Common myeloid progenitor, CD34-positive (primary cell): Measurements from ENCODE around the gene PHOX2A.

Source experiments
- CTCF ChIA-PET: fragments of 350-600 bp; sonication (Branson Sonifier 250); formaldehyde crosslinking; loops from one replicate; lab custom pipeline; 2021; ENCODE audit warnings: antibody characterized with exemption; lab: Charles Lee
- POLR2A ChIA-PET: fragments of 350-600 bp; sonication (Branson Sonifier 250); formaldehyde crosslinking; loops from one replicate; lab custom pipeline; 2021; ENCODE audit warnings: antibody characterized with exemption; lab: Charles Lee
- DNase-seq, 3 donors: peaks; one replicate each; pipeline versions ENCODE4 v3.0.0 to v3.0.0-alpha.2; 2013
- H3K27ac ChIP-seq, 2 experiments: 1 replicate in 1 of 2; 2 replicates in 1 of 2; pipeline ENCODE4 v1.7.0; 2013; ENCODE audit warnings: inconsistent platforms in 2 of 2, low read length in 2 of 2, mild to moderate bottlenecking in 2 of 2, low read depth in 1 of 2, moderate library complexity in 1 of 2; ENCODE audit not compliant: severe bottlenecking in 2 of 2, insufficient read depth in 1 of 2, poor library complexity in 1 of 2
- H3K27me3 ChIP-seq, 5 experiments: replicated peaks in 2 of 5; 1 replicate in 3 of 5; 2 replicates in 2 of 5; pipeline versions ENCODE4 v1.6.1 to v1.7.0; 2013; ENCODE audit warnings: low read length in 4 of 5, mild to moderate bottlenecking in 2 of 5, moderate library complexity in 2 of 5, inconsistent platforms in 1 of 5; ENCODE audit not compliant: insufficient read depth in 5 of 5, control insufficient read depth in 4 of 5
- H3K36me3 ChIP-seq, 4 experiments: 1 replicate in 2 of 4; 2 replicates in 2 of 4; pipeline versions ENCODE4 v1.6.1 to v1.7.0; 2013; ENCODE audit warnings: low read length in 3 of 4, control low read depth in 1 of 4, mild to moderate bottlenecking in 1 of 4; ENCODE audit not compliant: control insufficient read depth in 4 of 4, insufficient read depth in 4 of 4
- H3K4me1 ChIP-seq, 4 experiments: 1 replicate in 3 of 4; 2 replicates in 1 of 4; pipeline versions ENCODE4 v1.6.1 to v1.7.1; 2013; ENCODE audit warnings: low read length in 3 of 4, mild to moderate bottlenecking in 3 of 4, control low read depth in 1 of 4, inconsistent platforms in 1 of 4, moderate library complexity in 1 of 4; ENCODE audit not compliant: control insufficient read depth in 4 of 4, insufficient read depth in 4 of 4; ENCODE audit errors: control extremely low read depth in 1 of 4
- H3K4me3 ChIP-seq, 7 experiments: 1 replicate in 4 of 7; 2 replicates in 3 of 7; pipeline versions ENCODE4 v1.5.1 to v1.7.0; 2013; ENCODE audit warnings: mild to moderate bottlenecking in 7 of 7, low read length in 6 of 7, moderate library complexity in 6 of 7, inconsistent platforms in 2 of 7, low read depth in 2 of 7, control low read depth in 1 of 7; ENCODE audit not compliant: insufficient read depth in 4 of 7, control insufficient read depth in 1 of 7; ENCODE audit errors: extremely low read depth in 1 of 7
- H3K9me3 ChIP-seq, 5 experiments: 1 replicate in 4 of 5; 2 replicates in 1 of 5; pipeline versions ENCODE4 v1.6.1 to v1.7.1; 2013; ENCODE audit warnings: low read length in 4 of 5, mild to moderate bottlenecking in 2 of 5, inconsistent platforms in 1 of 5, low read depth in 1 of 5, moderate library complexity in 1 of 5; ENCODE audit not compliant: control insufficient read depth in 4 of 5, insufficient read depth in 2 of 5; ENCODE audit errors: control extremely low read depth in 1 of 5
- WGBS: methylation state at CpG from one replicate; pipeline ENCODE4 v1.1.5; 2013; ENCODE audit not compliant: insufficient coverage; 5-methylcytosine and 5-hydroxymethylcytosine counted together

Gene PHOX2A

GRCh38 chr11:72229925-72230763, 13.8 kb downstream of the PHOX2A start:
- Histone ChIP-seq H3K4me1 (peaks cover 0 to 32% (median 9%) of the 10 kb centered on the region in 4 experiments), H3K36me3 (peaks cover 12 to 88% (median 67%) of the 10 kb centered on the region in 4 experiments), H3K27ac (no peak overlapping the region), H3K4me3 (no peak overlapping the region), H3K9me3 (no peaks in the 10 kb centered on the region), H3K27me3 (no peaks in the 10 kb centered on the region)
- POLR2A ChIA-PET: no interaction called here
- CTCF ChIA-PET: interaction anchor here (0.6 to 2.9 kb wide), 4 partner anchors 8 to 181 kb away, joined by 3 to 9 read pairs (median 4); no protein-coding TSS in a partner anchor
- WGBS: over 99% methylated on average over 16 of the region's 21 CpGs
- no peak for DNase-seq

GRCh38 chr11:72229336-72229924, 14.5 kb downstream of the PHOX2A start:
- WGBS: 93% methylated on average over 2 of the region's 8 CpGs
- no peak overlapping the region for H3K4me3 ChIP-seq
- no peaks in the 10 kb centered on the region for H3K9me3 ChIP-seq
- H3K27ac ChIP-seq: no peak overlapping the region
- H3K4me1 ChIP-seq: peaks cover 0 to 27% (median 10%) of the 10 kb centered on the region in 4 experiments
- H3K27me3 ChIP-seq: no peaks in the 10 kb centered on the region
- CTCF ChIA-PET: interaction anchor here (0.6 to 2.9 kb wide), 6 partner anchors 9 to 182 kb away, joined by 3 to 9 read pairs (median 3); no protein-coding TSS in a partner anchor
- peaks cover 10 to 81% (median 61%) of the 10 kb centered on the region in 4 experiments for H3K36me3 ChIP-seq
- POLR2A ChIA-PET: no interaction called here
- no peak for DNase-seq

- H3K27ac ChIP-seq: no peak overlapping the region
- no peak for DNase-seq
- ChIA-PET POLR2A (no interaction called here), CTCF (interaction anchor here (0.8 to 2.9 kb wide), 4 partner anchors 9 to 46 kb away, joined by 3 to 9 read pairs (median 3); no protein-coding TSS in a partner anchor)
- no peaks in the 10 kb centered on the region for H3K27me3 ChIP-seq
- WGBS: 97% methylated on average over 6 of the region's 7 CpGs
- no peak overlapping the region for H3K4me3 ChIP-seq
- no peaks in the 10 kb centered on the region for H3K9me3 ChIP-seq
- H3K4me1 ChIP-seq: peaks cover 0 to 26% (median 11%) of the 10 kb centered on the region in 4 experiments
- peaks cover 10 to 75% (median 59%) of the 10 kb centered on the region in 4 experiments for H3K36me3 ChIP-seq
These were observed 15.1 kb downstream of the PHOX2A start for GRCh38 chr11:72228844-72229231.

DNA sequence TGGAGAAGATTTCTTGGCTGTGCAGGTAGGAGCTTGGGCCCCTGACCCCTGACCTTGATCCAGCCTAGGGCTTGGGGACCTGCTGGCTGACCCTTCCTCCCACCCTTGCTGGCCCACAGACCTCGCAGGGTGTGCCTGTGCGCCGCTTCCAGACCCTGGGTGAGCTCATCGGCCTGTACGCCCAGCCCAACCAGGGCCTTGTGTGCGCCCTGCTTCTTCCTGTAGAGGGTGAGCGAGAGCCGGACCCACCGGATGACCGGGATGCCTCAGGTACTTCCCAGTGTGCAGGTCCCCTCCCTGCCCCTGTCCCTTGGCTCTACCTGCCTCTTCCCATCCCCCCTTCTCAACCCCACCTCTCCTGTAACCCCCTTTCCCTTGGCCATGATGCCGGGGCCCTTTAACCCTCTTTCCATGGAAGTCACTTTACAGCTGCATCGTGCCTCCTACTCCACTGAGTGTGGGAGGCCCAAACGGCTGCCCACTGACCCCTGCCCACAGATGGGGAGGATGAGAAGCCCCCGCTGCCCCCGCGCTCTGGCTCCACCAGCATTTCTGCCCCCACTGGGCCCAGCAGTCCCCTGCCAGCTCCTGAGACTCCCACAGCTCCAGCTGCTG, 15.6 kb downstream of the PHOX2A start:
- no peak overlapping the region for H3K4me3 ChIP-seq
- no peaks in the 10 kb centered on the region for H3K9me3 ChIP-seq
- no peak overlapping the region for H3K27ac ChIP-seq
- peaks cover 10 to 70% (median 56%) of the 10 kb centered on the region in 4 experiments for H3K36me3 ChIP-seq
- no peak for DNase-seq
- no peaks in the 10 kb centered on the region for H3K27me3 ChIP-seq
- POLR2A ChIA-PET: no interaction called here
- peaks cover 0 to 21% (median 11%) of the 10 kb centered on the region in 4 experiments for H3K4me1 ChIP-seq
- WGBS: 97% methylated on average over 16 of the region's 16 CpGs
- CTCF ChIA-PET: interaction anchor here (0.8 to 2.9 kb wide), 4 partner anchors 8 to 22 kb away, joined by 3 to 9 read pairs (median 3); no protein-coding TSS in a partner anchor

- 97% methylated on average over 13 of the region's 14 CpGs for WGBS
- no peak overlapping the region for H3K27ac ChIP-seq
- CTCF ChIA-PET: interaction anchor here (0.8 to 4.5 kb wide), 4 partner anchors 9 to 10 kb away, joined by 3 to 27 read pairs (median 6); no protein-coding TSS in a partner anchor
- H3K4me3 ChIP-seq: no peak overlapping the region
- H3K4me1 ChIP-seq: peaks cover 3 to 24% (median 16%) of the 10 kb centered on the region in 4 experiments
- POLR2A ChIA-PET: no interaction called here
- peaks cover 6 to 63% (median 49%) of the 10 kb centered on the region in 4 experiments for H3K36me3 ChIP-seq
- no peaks in the 10 kb centered on the region for H3K9me3 ChIP-seq
- DNase-seq: no peak
- H3K27me3 ChIP-seq: no peaks in the 10 kb centered on the region
These were observed 16.4 kb downstream of the PHOX2A start for GRCh38 chr11:72227316-72228228.

- H3K4me3 ChIP-seq: no peak overlapping the region
These were observed 17.3 kb downstream of the PHOX2A start for GRCh38 chr11:72226701-72227100.

More at GRCh38 chr11:72226701-72227100, 17.3 kb downstream of the PHOX2A start:
- peaks cover 8 to 33% (median 25%) of the 10 kb centered on the region in 4 experiments for H3K4me1 ChIP-seq
- H3K27me3 ChIP-seq: no peaks in the 10 kb centered on the region
- WGBS: 100% methylated on average over 1 of the region's 5 CpGs
- H3K9me3 ChIP-seq: no peaks in the 10 kb centered on the region
- no peak for DNase-seq
- ChIA-PET POLR2A (interaction anchor here (0.6 kb wide), 1 partner anchor 43 kb away, joined by 3 read pairs; no protein-coding TSS in a partner anchor), CTCF (interaction anchor here (1.9 to 4.5 kb wide), 2 partner anchors 10 to 16 kb away, joined by 4 to 27 read pairs; no protein-coding TSS in a partner anchor)
- no peak overlapping the region for H3K27ac ChIP-seq
- H3K36me3 ChIP-seq: peaks cover 4 to 54% (median 40%) of the 10 kb centered on the region in 4 experiments
